ENCODE measurements around the gene SPDL1.

DNA sequence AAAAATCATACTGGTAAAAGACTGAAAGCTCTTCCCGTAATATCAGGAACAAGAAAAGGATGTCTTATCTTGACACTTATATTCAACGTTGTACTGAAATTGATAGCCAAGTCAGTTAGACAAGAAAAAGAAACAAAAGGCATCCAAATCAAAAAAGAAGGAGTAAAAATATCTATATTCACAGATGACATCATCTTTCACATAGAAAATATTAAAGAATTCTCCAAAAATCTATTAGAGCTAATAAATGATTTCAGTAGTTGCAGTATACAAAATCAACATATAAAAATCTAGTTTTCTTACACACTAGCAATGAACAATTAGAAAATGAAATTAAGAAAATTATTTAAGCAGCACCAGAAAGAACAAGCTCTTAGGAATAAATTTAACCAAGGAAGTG is 24.3 kb downstream of the SPDL1 start:
- TF ChIP-seq EZH2phosphoT487 (conservative IDR thresholded peaks at IDR 0.05; ENCODE audit: low read length): no peak
- TF ChIP-seq, protein P1, sequence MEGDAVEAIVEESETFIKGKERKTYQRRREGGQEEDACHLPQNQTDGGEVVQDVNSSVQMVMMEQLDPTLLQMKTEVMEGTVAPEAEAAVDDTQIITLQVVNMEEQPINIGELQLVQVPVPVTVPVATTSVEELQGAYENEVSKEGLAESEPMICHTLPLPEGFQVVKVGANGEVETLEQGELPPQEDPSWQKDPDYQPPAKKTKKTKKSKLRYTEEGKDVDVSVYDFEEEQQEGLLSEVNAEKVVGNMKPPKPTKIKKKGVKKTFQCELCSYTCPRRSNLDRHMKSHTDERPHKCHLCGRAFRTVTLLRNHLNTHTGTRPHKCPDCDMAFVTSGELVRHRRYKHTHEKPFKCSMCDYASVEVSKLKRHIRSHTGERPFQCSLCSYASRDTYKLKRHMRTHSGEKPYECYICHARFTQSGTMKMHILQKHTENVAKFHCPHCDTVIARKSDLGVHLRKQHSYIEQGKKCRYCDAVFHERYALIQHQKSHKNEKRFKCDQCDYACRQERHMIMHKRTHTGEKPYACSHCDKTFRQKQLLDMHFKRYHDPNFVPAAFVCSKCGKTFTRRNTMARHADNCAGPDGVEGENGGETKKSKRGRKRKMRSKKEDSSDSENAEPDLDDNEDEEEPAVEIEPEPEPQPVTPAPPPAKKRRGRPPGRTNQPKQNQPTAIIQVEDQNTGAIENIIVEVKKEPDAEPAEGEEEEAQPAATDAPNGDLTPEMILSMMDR (IDR thresholded peaks at IDR 0.05; ENCODE audit: insufficient read depth, low read length, poor library complexity, severe bottlenecking): no peak

Data from SU-DHL-6 (cell line).